ENCODE results near the gene ZCCHC17. TPM values are rescaled to one million over a fixed set of nuclear protein-coding genes. Genes with fewer than 3 reads are reported as not detected.

The ZCCHC17 gene
- total RNA-seq, 1 experiment from 2014 or later = 63.4 TPM

- DNase-seq (ENCODE audit: low read depth) = peak; percentile 84
These were observed 97.9 kb downstream of the ZCCHC17 start for GRCh38 chr1:31394584-31395193.

GRCh38 chr1:31396633-31397351, 100.0 kb downstream of the ZCCHC17 start:
- DNase-seq (ENCODE audit: low read depth) = peak; percentile 99

- DNase-seq (ENCODE audit: low read depth) = peak; percentile 92
These were observed 100.7 kb downstream of the ZCCHC17 start for GRCh38 chr1:31397360-31398095.

GRCh38 chr1:31398246-31398645, 101.4 kb downstream of the ZCCHC17 start:
- DNase-seq (ENCODE audit: low read depth) = no peak

- no peak for DNase-seq (ENCODE audit: low read depth)
These were observed 103.1 kb downstream of the ZCCHC17 start for GRCh38 chr1:31399976-31400375.

- DNase-seq (ENCODE audit: low read depth) = no peak
These were observed 103.6 kb downstream of the ZCCHC17 start for GRCh38 chr1:31400393-31400792.

GRCh38 chr1:31401241-31401640, 104.4 kb downstream of the ZCCHC17 start:
- DNase-seq (ENCODE audit: low read depth) = no peak

GRCh38 chr1:31405578-31406245, 108.9 kb downstream of the ZCCHC17 start:
- no peak for DNase-seq (ENCODE audit: low read depth)

GRCh38 chr1:31407029-31407626, 110.3 kb downstream of the ZCCHC17 start:
- DNase-seq (ENCODE audit: low read depth) = peak; percentile 81

- no peak for DNase-seq (ENCODE audit: low read depth)
These were observed 112.0 kb downstream of the ZCCHC17 start for GRCh38 chr1:31408788-31409318.

GRCh38 chr1:31409946-31410858, 113.4 kb downstream of the ZCCHC17 start:
- peak; percentile 57 for DNase-seq (ENCODE audit: low read depth)

- DNase-seq (ENCODE audit: low read depth) = peak; percentile 53
These were observed 114.0 kb downstream of the ZCCHC17 start for GRCh38 chr1:31410871-31411270.

- no peak for DNase-seq (ENCODE audit: low read depth)
These were observed 115.4 kb downstream of the ZCCHC17 start for GRCh38 chr1:31412205-31412604.

- no peak for DNase-seq (ENCODE audit: low read depth)
These were observed 116.0 kb downstream of the ZCCHC17 start, which contains the start of gene SERINC2 for GRCh38 chr1:31412732-31413404. TSS of gene SERINC2 (plus strand) at chr1:31413213. CDS start at chr1:31413266, 53 bp downstream.

- DNase-seq (ENCODE audit: low read depth) = peak; percentile 79
These were observed 116.7 kb downstream of the ZCCHC17 start for GRCh38 chr1:31413405-31414001.

Measured in RPMI7951 (cell line).